Neural cell (in vitro differentiated cells): Measurements from ENCODE around the gene HMGCL.
"Not testable (repeated sequence)": the region's sequence is repeated elsewhere in the genome, so short reads cannot be mapped to it uniquely, and the experiment has no call there.

ENCODE experiments used
- CTCF ChIP-seq: fragments of 450-650 bp; IDR thresholded peaks from 2 replicates; pipeline ENCODE4 v1.5.1; 2014; ENCODE audit warnings: antibody characterized with exemption, mild to moderate bottlenecking, moderate library complexity; ENCODE audit not compliant: poor library complexity, severe bottlenecking
- POLR2AphosphoS5 ChIP-seq: IDR thresholded peaks from 2 replicates; pipeline ENCODE4 v1.6.1; 2012

- TF ChIP-seq POLR2AphosphoS5, CTCF: not testable (repeated sequence)
Measured at GRCh38 chr1:23847482-23848095, 22.4 kb upstream of the HMGCL start.
